ENCODE results near the gene TWSG1. TPM values are rescaled to one million over a fixed set of nuclear protein-coding genes. Genes with fewer than 3 reads are reported as not detected.
"Not testable (repeated sequence)": the region's sequence is repeated elsewhere in the genome, so short reads cannot be mapped to it uniquely, and the experiment has no call there.

The TWSG1 gene
- total and polyA plus RNA-seq, 2 donors (not counting 3 experiments of a cell fraction or from before 2014, with no cell fraction given): 52.4 to 57.4 TPM

DNA sequence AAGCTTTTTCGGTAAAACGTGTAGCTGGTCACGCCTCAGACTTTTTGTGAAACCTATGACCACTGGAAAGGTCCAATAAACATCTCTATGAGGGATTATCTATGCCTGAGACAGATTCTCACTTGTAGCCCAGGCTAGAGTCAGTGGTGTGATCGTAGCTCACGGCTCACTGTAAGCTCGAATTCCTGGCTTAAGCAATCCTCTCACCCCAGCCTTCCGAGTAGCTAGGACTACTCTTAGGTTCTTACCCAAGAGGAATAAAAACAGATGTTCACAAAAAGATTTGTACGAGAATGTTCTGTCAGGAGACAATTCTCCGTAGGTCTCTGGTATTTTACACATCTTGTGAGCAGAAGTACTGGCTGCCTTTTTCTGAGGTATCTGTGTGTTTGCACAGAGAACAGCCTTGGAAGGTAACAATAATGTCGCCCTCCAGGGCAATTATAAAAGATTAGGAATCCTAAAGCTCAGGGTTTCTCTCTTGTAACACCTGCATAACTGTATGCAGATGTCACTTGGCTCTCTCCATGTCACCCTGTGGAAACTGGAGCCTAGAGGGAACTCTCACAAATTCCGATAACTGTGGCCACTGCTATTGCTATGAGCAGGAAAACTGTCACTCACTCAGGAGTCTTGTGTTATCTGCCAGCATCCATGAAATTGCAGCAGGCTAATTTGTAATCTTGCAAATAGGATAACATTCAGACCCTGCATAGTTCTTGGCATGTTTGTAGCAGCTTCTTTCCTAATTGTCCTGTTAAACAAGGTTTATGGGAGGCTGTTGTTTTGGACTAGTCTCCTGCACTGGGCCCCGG lies 115.2 kb downstream of the TWSG1 start:
- Histone ChIP-seq H3K9me1 (replicated peaks; ENCODE audit: control insufficient read depth, extremely low read depth, insufficient read depth, low read length) (no peaks in the 10 kb centered on the region), H3K36me3 (ENCODE audit: control insufficient read depth in 2 of 2, extremely low read depth in 1 of 2, insufficient read depth in 2 of 2, low read length in 2 of 2) (no peaks in the 10 kb centered on the region), H3K4me3 (replicated peaks in 1 of 3; ENCODE audit: insufficient read depth in 1 of 3, low read depth in 1 of 3, low read length in 3 of 3) (no peak overlapping the region), H3K79me2 (ENCODE audit: control insufficient read depth, insufficient read depth, low read length) (no peaks in the 10 kb centered on the region), H3K9ac (replicated peaks; ENCODE audit: extremely low read depth, insufficient read depth, low read length) (no peak overlapping the region), H3K4me2 (ENCODE audit: insufficient read depth, low read length) (no peak overlapping the region), H4K20me1 (replicated peaks; ENCODE audit: control insufficient read depth, extremely low read depth, insufficient read depth, low read length) (no peaks in the 10 kb centered on the region), H3K4me1 (ENCODE audit: control insufficient read depth, extremely low read depth, insufficient read depth, low read length) (no peaks in the 10 kb centered on the region), H2AFZ (ENCODE audit: low read depth, low read length) (no peak overlapping the region), H3K9me3 (replicated peaks; ENCODE audit: control insufficient read depth, insufficient read depth, low read length) (no peaks in the 10 kb centered on the region), H3K27ac (ENCODE audit: insufficient read depth, low read depth, low read length) (no peak overlapping the region), H3K27me3 (ENCODE audit: control insufficient read depth in 2 of 2, insufficient read depth in 2 of 2, low read length in 2 of 2) (peaks cover 6 to 11% of the 10 kb centered on the region in 2 experiments)
- intact Hi-C loops (cut with micrococcal nuclease): no loop called here
- ChIA-PET CTCF (interaction anchor here (0.9 to 1.5 kb wide), 3 partner anchors 14 to 84 kb away, joined by 3 to 4 read pairs (median 3); no protein-coding TSS in a partner anchor), POLR2A (no interaction called here)
- no peak for DNase-seq (ENCODE audit: low read depth, low spot score)
- dilution Hi-C loops (cut with MboI; ENCODE audit: extremely low pct_ligation_motif_present, low sequenced_read_pairs): no loop called here
- BruUV-seq (replicated peaks): no TSS peak
- FAIRE-seq: no peak
- TF ChIP-seq POLR2AphosphoS5 (IDR thresholded peaks at IDR 0.05; ENCODE audit: insufficient read depth, low read depth, low read length) (no peak), GATA2 (IDR thresholded peaks at IDR 0.05; ENCODE audit: insufficient read depth, insufficient read length, low read depth, low read length) (no peak), EZH2 (IDR thresholded peaks at IDR 0.05; ENCODE audit: borderline replicate concordance, low read depth, low read length, severe bottlenecking) (no peak), MYC (IDR thresholded peaks at IDR 0.05; ENCODE audit: low read depth, low read length) (no peak), FOS (IDR thresholded peaks at IDR 0.05; ENCODE audit: borderline replicate concordance, insufficient read depth, low read length) (no peak), POLR2A (IDR thresholded peaks at IDR 0.05; ENCODE audit: low read depth, low read length) (no peak), JUN (IDR thresholded peaks at IDR 0.05; ENCODE audit: borderline replicate concordance, insufficient read depth, insufficient read length, low read depth) (no peak)
- TF ChIP-seq, protein P1, sequence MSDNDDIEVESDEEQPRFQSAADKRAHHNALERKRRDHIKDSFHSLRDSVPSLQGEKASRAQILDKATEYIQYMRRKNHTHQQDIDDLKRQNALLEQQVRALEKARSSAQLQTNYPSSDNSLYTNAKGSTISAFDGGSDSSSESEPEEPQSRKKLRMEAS (IDR thresholded peaks at IDR 0.05; ENCODE audit: insufficient read depth, insufficient read length): no peak
- TF ChIP-seq, protein P2, sequence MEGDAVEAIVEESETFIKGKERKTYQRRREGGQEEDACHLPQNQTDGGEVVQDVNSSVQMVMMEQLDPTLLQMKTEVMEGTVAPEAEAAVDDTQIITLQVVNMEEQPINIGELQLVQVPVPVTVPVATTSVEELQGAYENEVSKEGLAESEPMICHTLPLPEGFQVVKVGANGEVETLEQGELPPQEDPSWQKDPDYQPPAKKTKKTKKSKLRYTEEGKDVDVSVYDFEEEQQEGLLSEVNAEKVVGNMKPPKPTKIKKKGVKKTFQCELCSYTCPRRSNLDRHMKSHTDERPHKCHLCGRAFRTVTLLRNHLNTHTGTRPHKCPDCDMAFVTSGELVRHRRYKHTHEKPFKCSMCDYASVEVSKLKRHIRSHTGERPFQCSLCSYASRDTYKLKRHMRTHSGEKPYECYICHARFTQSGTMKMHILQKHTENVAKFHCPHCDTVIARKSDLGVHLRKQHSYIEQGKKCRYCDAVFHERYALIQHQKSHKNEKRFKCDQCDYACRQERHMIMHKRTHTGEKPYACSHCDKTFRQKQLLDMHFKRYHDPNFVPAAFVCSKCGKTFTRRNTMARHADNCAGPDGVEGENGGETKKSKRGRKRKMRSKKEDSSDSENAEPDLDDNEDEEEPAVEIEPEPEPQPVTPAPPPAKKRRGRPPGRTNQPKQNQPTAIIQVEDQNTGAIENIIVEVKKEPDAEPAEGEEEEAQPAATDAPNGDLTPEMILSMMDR (IDR thresholded peaks at IDR 0.05; ENCODE audit: extremely low read depth in 1 of 2, insufficient read depth in 1 of 2, low read depth in 1 of 2, low read length in 2 of 2): no peak

DNA sequence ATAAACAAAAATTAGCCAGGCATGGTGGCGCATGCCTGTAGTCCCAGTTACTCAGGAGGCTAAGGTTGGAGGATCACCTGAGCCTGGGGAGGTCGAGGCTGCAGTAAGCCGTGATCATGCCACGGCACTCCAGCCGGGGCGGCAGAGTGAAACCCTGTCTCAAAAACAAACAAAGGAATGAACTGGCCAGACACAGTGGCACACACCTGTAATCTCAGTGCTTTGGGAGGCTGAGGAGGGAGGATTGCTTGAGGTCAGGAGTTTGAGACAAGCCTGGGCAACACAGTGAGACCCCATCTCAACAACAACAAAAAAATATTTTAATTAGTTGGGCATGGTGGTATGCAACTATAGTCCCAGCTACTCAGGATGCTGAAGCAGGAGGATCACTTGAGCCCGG lies 116.3 kb downstream of the TWSG1 start:
- H4K20me1 ChIP-seq (replicated peaks; ENCODE audit: control insufficient read depth, extremely low read depth, insufficient read depth, low read length); FAIRE-seq; dilution Hi-C loops (cut with MboI; ENCODE audit: extremely low pct_ligation_motif_present, low sequenced_read_pairs); H3K4me2 ChIP-seq (ENCODE audit: insufficient read depth, low read length); CTCF ChIA-PET; H3K36me3 ChIP-seq (ENCODE audit: control insufficient read depth in 2 of 2, extremely low read depth in 1 of 2, insufficient read depth in 2 of 2, low read length in 2 of 2); BruUV-seq (replicated peaks); H3K4me3 ChIP-seq (replicated peaks in 1 of 3; ENCODE audit: insufficient read depth in 1 of 3, low read depth in 1 of 3, low read length in 3 of 3); H3K9ac ChIP-seq (replicated peaks; ENCODE audit: extremely low read depth, insufficient read depth, low read length); H3K4me1 ChIP-seq (ENCODE audit: control insufficient read depth, extremely low read depth, insufficient read depth, low read length); H3K79me2 ChIP-seq (ENCODE audit: control insufficient read depth, insufficient read depth, low read length); H3K27ac ChIP-seq (ENCODE audit: insufficient read depth, low read depth, low read length); intact Hi-C loops (cut with micrococcal nuclease); H2AFZ ChIP-seq (ENCODE audit: low read depth, low read length); POLR2A ChIA-PET; DNase-seq (ENCODE audit: low read depth, low spot score); H3K27me3 ChIP-seq (ENCODE audit: control insufficient read depth in 2 of 2, insufficient read depth in 2 of 2, low read length in 2 of 2); H3K9me1 ChIP-seq (replicated peaks; ENCODE audit: control insufficient read depth, extremely low read depth, insufficient read depth, low read length); H3K9me3 ChIP-seq (replicated peaks; ENCODE audit: control insufficient read depth, insufficient read depth, low read length): not testable (repeated sequence)
